ENCODE results near the gene CBX4.

CBX4 gene

GRCh38 chr17:79824893-79825579 lies 14.2 kb downstream of the CBX4 start:
- no peak overlapping the region for H3K4me3 ChIP-seq (ENCODE audit: low read length)
- no peak for DNase-seq (ENCODE audit: low read depth)
- TF ChIP-seq CTCF (conservative IDR thresholded peaks at IDR 0.05; ENCODE audit: low read length) = no peak

- no peak for TF ChIP-seq CTCF (conservative IDR thresholded peaks at IDR 0.05; ENCODE audit: low read length)
- DNase-seq (ENCODE audit: low read depth) = no peak
- H3K4me3 ChIP-seq (ENCODE audit: low read length) = no peak overlapping the region
Observed at GRCh38 chr17:79824234-79824633, 15.0 kb downstream of the CBX4 start.

DNA sequence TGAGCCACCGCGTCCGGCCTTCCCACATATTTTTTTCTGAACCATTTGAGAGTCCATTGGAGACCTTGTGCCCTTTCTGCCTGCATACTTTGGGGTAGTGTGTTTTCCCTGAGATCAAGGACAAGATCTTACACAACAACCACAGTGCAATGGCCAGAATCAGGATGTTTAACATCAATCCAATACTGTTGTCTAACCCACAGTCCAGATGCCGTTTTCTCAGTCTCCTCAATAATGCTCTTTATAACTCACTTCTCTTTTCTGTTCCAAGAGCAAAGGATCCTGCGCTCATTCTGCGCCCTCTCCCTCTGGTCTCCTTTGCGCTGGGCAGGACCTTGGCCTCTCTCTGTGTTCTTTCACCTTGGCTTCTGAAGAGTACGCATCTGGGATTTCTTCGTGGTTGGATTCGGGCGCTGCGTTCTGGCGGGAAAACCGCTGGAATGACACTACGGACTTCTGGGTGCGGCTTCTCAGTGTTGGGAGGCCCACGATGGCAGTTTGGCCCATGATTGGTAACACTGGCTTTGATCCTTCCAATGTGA lies 16.6 kb downstream of the CBX4 start:
- no peak overlapping the region for H3K4me3 ChIP-seq (ENCODE audit: low read length)
- no peak for TF ChIP-seq CTCF (conservative IDR thresholded peaks at IDR 0.05; ENCODE audit: low read length)
- DNase-seq (ENCODE audit: low read depth) = no peak

DNA sequence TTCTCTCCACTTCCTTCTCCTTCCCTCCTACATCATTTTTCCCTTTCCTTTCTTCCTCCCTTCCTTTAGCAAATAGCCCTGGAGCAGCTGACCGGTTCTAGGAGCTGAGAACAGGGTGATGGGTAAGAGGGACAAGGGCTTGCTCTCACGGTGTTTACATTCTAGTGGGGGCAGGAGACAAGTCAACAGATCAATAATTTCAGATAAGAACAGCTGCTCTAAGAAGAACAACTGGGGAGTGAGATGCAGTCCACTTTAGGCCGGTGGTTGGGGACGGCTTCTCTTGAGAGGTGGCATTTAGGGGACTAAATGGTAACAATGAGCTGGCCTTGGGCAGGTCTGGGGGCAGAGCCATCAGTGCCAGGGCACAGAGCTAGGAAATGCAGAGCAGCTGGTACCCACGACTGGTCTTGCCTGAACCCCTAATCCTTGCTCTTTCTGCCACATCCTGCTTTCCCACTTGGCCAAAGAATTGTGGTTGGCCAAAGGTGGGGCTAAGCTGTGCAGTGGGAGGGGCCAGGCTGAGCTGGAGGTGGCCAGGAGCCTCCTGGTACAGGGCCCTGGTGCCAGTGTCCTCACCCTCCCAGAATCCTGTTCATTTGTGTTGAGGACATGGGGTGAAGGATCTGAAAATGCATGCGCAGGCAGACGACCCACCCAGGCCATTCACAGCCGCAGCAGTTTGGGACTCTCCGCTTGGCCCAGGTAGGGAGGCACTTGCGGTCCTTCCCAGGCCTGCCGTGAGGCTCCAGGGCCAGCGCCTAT lies 17.7 kb downstream of the CBX4 start:
- no peak for DNase-seq (ENCODE audit: low read depth)
- no peak overlapping the region for H3K4me3 ChIP-seq (ENCODE audit: low read length)
- TF ChIP-seq CTCF (conservative IDR thresholded peaks at IDR 0.05; ENCODE audit: low read length) = no peak

- no peak for DNase-seq (ENCODE audit: low read depth)
- no peak overlapping the region for H3K4me3 ChIP-seq (ENCODE audit: low read length)
- TF ChIP-seq CTCF (conservative IDR thresholded peaks at IDR 0.05; ENCODE audit: low read length) = no peak
Observed at GRCh38 chr17:79820959-79821330, 18.3 kb downstream of the CBX4 start.

GRCh38 chr17:79819534-79820276 lies 19.5 kb downstream of the CBX4 start:
- DNase-seq (ENCODE audit: low read depth) = no peak
- no peak for TF ChIP-seq CTCF (conservative IDR thresholded peaks at IDR 0.05; ENCODE audit: low read length)
- H3K4me3 ChIP-seq (ENCODE audit: low read length) = no peak overlapping the region
